Stimulated activated naive CD4-positive, alpha-beta T cell treated with Interleukin-2 at 50 U/mL for 16 hours (primary cell): ENCODE data around the gene OOEP.
A peak's percentile ranks its signal among the peaks of the same experiment; 100 is the strongest.
"Not testable (repeated sequence)": the region's sequence is repeated elsewhere in the genome, so short reads cannot be mapped to it uniquely, and the experiment has no call there.

ENCODE experiments used
- DNase-seq: peaks from one replicate; lab custom pipeline; 2025; lab: John Stamatoyannopoulos, UW

The OOEP gene

GRCh38 chr6:73369563-73369962 is at the start of gene OOEP:
TSS of gene OOEP (minus strand) at chr6:73369897. CDS start at chr6:73369792, 105 bp downstream.
- DNase-seq: no peak

GRCh38 chr6:73418081-73418741 is 48.5 kb upstream of the OOEP start:
- peak; percentile 0 for DNase-seq

GRCh38 chr6:73413102-73413501 is 43.4 kb upstream of the OOEP start:
- no peak for DNase-seq

- DNase-seq: no peak
These were observed 39.7 kb upstream of the OOEP start for GRCh38 chr6:73409395-73409794.

- no peak for DNase-seq
These were observed 31.0 kb upstream of the OOEP start for GRCh38 chr6:73400656-73401055.

GRCh38 chr6:73395875-73396274 is 26.2 kb upstream of the OOEP start:
- DNase-seq: no peak

GRCh38 chr6:73394577-73395354 is 25.1 kb upstream of the OOEP start, which contains the start of gene DDX43:
TSS of gene DDX43 (plus strand) at chr6:73394828. CDS start at chr6:73394906, 78 bp downstream.
- peak; percentile 13 for DNase-seq

- no peak for DNase-seq
These were observed 23.6 kb upstream of the OOEP start for GRCh38 chr6:73393278-73393677.

- not testable (repeated sequence) for DNase-seq
These were observed 22.5 kb upstream of the OOEP start for GRCh38 chr6:73392188-73392587.

GRCh38 chr6:73391675-73392074 is 22.0 kb upstream of the OOEP start:
- DNase-seq: no peak

GRCh38 chr6:73389854-73390253 is 20.2 kb upstream of the OOEP start:
- DNase-seq: no peak

GRCh38 chr6:73388800-73389512 is 19.3 kb upstream of the OOEP start:
- peak; percentile 56 for DNase-seq

- no peak for DNase-seq
These were observed 18.7 kb upstream of the OOEP start for GRCh38 chr6:73388433-73388799.

- no peak for DNase-seq
These were observed 12.9 kb upstream of the OOEP start for GRCh38 chr6:73382462-73383113.

GRCh38 chr6:73381531-73381930 is 11.8 kb upstream of the OOEP start:
- DNase-seq: not testable (repeated sequence)

GRCh38 chr6:73377225-73377624 is 7.5 kb upstream of the OOEP start:
- DNase-seq: no peak

- no peak for DNase-seq
These were observed 5.5 kb upstream of the OOEP start for GRCh38 chr6:73375216-73375615.

GRCh38 chr6:73372516-73372915 is 2.8 kb upstream of the OOEP start:
- no peak for DNase-seq

- DNase-seq: no peak
These were observed 2.3 kb upstream of the OOEP start for GRCh38 chr6:73371984-73372383.

- DNase-seq: no peak
These were observed 540 bp downstream of the OOEP start for GRCh38 chr6:73369157-73369556.

- no peak for DNase-seq
These were observed 1.0 kb downstream of the OOEP start for GRCh38 chr6:73368675-73369074.

GRCh38 chr6:73367761-73368355 is 1.8 kb downstream of the OOEP start:
- DNase-seq: no peak
